OCI-LY3 (cell line): ENCODE data around the gene EYA2.

Source experiments
- H2AFZ ChIP-seq: fragments of 200-600, 300-600 bp; shearing (Covaris generic); 2 replicates; pipeline ENCODE4 v1.6.0; 2014; ENCODE audit warnings: antibody characterized with exemption, low read depth, low read length
- H3K27ac ChIP-seq: fragments of 200-600, 300-600 bp; sonication (generic); 2 replicates; pipeline ENCODE4 v1.5.1; 2014; ENCODE audit warnings: mild to moderate bottlenecking, low read length, moderate library complexity, mixed read lengths
- H3K27me3 ChIP-seq: fragments of 200-600, 300-600 bp; sonication (generic); 2 replicates; pipeline ENCODE4 v1.6.1; 2014; ENCODE audit warnings: low read depth, low read length, mixed read lengths
- H3K36me3 ChIP-seq: fragments of 200-600, 300-600 bp; sonication (generic); replicated peaks from 2 replicates; pipeline ENCODE3; 2014; ENCODE audit warnings: low read depth, low read length, mixed read lengths
- H3K4me1 ChIP-seq: fragments of 300-600, 200-600 bp; sonication (generic); 2 replicates; pipeline ENCODE4 v1.6.1; 2014; ENCODE audit warnings: low read length, mixed read lengths
- H3K4me2 ChIP-seq: fragments of 200-600, 300-600 bp; sonication (generic); 2 replicates; pipeline ENCODE4 v1.6.1; 2014; ENCODE audit warnings: low read length, mixed read lengths
- H3K4me3 ChIP-seq: fragments of 300-600, 200-600 bp; sonication (generic); 2 replicates; pipeline ENCODE4 v1.5.1; 2014; ENCODE audit warnings: antibody characterized with exemption, mild to moderate bottlenecking, low read length, moderate library complexity
- H3K79me2 ChIP-seq: fragments of 300-600, 200-600 bp; shearing (Covaris generic); 2 replicates; pipeline ENCODE4 v1.6.1; 2014; ENCODE audit warnings: mild to moderate bottlenecking, low read length, mixed read lengths
- H3K9ac ChIP-seq: fragments of 300-600, 200-600 bp; shearing (Covaris generic); 2 replicates; pipeline ENCODE4 v1.6.0; 2014; ENCODE audit warnings: mild to moderate bottlenecking, low read length, moderate library complexity
- H3K9me3 ChIP-seq: fragments of 200-600, 300-600 bp; shearing (Covaris generic); 2 replicates; pipeline ENCODE4 v1.6.1; 2014; ENCODE audit warnings: low read length, mixed read lengths; ENCODE audit not compliant: insufficient read depth
- H4K20me1 ChIP-seq: fragments of 200-600, 300-600 bp; sonication (generic); 2 replicates; pipeline ENCODE4 v1.6.1; 2016; ENCODE audit warnings: low read length, mixed read lengths; ENCODE audit not compliant: insufficient read depth
- EZH2phosphoT487 ChIP-seq: fragments of 200-600 bp; shearing (Covaris generic); IDR thresholded peaks from 2 replicates; pipeline ENCODE4 v1.6.1; 2018; ENCODE audit warnings: antibody characterized with exemption, mixed run types, low read depth
- TF ChIP-seq, protein P1 (sequence below): fragments of 200-600, 300-600 bp; sonication (generic); IDR thresholded peaks from 2 replicates; pipeline ENCODE4 v1.5.1; 2014; ENCODE audit warnings: antibody characterized with exemption, low read length, low read depth

The EYA2 gene

DNA sequence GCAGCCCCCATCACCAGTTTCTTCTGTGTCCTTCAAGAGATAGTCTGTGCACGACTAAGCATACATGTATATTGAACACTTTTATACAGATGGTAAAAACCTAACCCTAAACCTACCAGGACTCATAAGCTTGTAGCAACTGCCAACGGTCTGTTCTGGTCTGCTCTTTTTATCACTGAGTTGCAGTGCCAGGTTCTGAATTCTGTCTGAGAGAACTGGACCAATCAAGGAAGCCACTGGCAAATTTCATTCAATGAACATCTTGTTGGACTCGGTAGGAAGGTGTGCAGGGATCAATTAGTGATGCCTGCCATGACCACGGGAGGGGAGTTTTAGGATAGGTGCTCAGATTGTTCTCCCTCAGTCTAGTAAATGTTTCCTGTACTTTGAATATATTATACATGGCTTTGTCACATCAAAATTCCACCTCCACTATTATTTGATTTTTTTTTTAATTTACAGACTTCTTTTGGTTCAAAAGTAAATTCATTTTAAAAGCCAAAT, 146.8 kb downstream of the EYA2 start:
- no peak for TF ChIP-seq EZH2phosphoT487
- TF ChIP-seq, protein P1, sequence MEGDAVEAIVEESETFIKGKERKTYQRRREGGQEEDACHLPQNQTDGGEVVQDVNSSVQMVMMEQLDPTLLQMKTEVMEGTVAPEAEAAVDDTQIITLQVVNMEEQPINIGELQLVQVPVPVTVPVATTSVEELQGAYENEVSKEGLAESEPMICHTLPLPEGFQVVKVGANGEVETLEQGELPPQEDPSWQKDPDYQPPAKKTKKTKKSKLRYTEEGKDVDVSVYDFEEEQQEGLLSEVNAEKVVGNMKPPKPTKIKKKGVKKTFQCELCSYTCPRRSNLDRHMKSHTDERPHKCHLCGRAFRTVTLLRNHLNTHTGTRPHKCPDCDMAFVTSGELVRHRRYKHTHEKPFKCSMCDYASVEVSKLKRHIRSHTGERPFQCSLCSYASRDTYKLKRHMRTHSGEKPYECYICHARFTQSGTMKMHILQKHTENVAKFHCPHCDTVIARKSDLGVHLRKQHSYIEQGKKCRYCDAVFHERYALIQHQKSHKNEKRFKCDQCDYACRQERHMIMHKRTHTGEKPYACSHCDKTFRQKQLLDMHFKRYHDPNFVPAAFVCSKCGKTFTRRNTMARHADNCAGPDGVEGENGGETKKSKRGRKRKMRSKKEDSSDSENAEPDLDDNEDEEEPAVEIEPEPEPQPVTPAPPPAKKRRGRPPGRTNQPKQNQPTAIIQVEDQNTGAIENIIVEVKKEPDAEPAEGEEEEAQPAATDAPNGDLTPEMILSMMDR: no peak
- H3K4me2 ChIP-seq: no peak overlapping the region
- peaks cover 6% of the 10 kb centered on the region; the same call in 1 of the 2 replicates for H3K27me3 ChIP-seq
- no peak overlapping the region for H3K27ac ChIP-seq
- H3K79me2 ChIP-seq: no peaks in the 10 kb centered on the region
- no peaks in the 10 kb centered on the region for H4K20me1 ChIP-seq
- no peak overlapping the region for H3K4me3 ChIP-seq
- no peak overlapping the region for H3K9ac ChIP-seq
- H2AFZ ChIP-seq: no peak overlapping the region
- no peaks in the 10 kb centered on the region for H3K4me1 ChIP-seq
- no peaks in the 10 kb centered on the region for H3K36me3 ChIP-seq
- peaks cover 4% of the 10 kb centered on the region; the same call in 1 of the 2 replicates for H3K9me3 ChIP-seq

DNA sequence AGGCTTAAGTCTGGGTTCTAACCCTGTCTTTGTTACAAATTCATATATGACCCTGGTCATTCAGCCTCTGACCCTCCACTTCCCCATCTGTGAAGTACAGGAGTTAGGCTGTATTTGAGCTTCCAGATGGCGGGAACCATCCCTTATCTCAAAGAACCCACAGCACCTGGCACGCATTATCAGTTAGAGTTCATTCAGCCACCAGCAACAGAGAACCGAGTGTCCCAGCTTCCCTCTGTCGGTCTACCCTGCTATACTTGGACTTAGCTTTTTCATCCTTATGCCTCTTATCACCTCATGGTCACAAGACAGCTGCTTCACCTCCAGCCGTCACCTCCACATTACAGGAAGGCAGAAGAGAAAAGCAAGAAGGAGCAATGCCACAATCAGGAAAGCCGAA, 147.8 kb downstream of the EYA2 start:
- TF ChIP-seq EZH2phosphoT487: no peak
- TF ChIP-seq, protein P1: no peak
- Histone ChIP-seq H3K9me3 (peaks cover 4% of the 10 kb centered on the region; the same call in 1 of the 2 replicates), H3K9ac (no peak overlapping the region)

DNA sequence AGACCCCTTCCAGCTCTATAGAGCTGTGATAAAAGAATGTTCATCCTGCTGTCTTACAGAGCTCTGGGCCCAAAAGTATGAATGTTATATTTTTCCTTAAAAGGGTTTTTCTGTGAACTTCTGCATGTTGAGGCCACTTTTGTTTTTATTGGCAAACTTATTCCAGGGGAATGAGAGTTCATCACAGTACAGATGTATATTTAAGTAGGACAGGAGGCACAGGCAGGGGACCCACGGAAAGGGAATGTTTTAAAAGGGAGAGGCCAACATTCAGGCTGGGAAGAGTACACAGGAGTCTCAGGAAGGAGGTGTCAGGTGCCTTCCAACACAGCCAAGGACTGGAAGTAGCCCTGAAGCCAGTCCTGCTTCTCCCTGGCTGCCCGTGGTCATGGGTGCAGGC, 148.4 kb downstream of the EYA2 start:
- no peak overlapping the region for H3K4me2 ChIP-seq
- peaks cover 10% of the 10 kb centered on the region; the same call in 1 of the 2 replicates for H3K27me3 ChIP-seq
- TF ChIP-seq EZH2phosphoT487: no peak
- TF ChIP-seq, protein P1: no peak
- H4K20me1 ChIP-seq: no peaks in the 10 kb centered on the region
- H2AFZ ChIP-seq: no peak overlapping the region
- H3K9ac ChIP-seq: no peak overlapping the region
- no peaks in the 10 kb centered on the region for H3K79me2 ChIP-seq
- no peaks in the 10 kb centered on the region for H3K36me3 ChIP-seq
- no peaks in the 10 kb centered on the region for H3K4me1 ChIP-seq
- no peak overlapping the region for H3K4me3 ChIP-seq
- H3K27ac ChIP-seq: no peak overlapping the region
- H3K9me3 ChIP-seq: peaks cover 4% of the 10 kb centered on the region; the same call in 1 of the 2 replicates

More for the DNA sequence above, 147.8 kb downstream of the EYA2 start:
- Histone ChIP-seq H3K4me3 (no peak overlapping the region), H3K27ac (no peak overlapping the region), H3K27me3 (peaks cover 6% of the 10 kb centered on the region; the same call in 1 of the 2 replicates), H3K36me3 (no peaks in the 10 kb centered on the region), H4K20me1 (no peaks in the 10 kb centered on the region), H2AFZ (no peak overlapping the region), H3K4me1 (no peaks in the 10 kb centered on the region), H3K79me2 (no peaks in the 10 kb centered on the region), H3K4me2 (no peak overlapping the region)

DNA sequence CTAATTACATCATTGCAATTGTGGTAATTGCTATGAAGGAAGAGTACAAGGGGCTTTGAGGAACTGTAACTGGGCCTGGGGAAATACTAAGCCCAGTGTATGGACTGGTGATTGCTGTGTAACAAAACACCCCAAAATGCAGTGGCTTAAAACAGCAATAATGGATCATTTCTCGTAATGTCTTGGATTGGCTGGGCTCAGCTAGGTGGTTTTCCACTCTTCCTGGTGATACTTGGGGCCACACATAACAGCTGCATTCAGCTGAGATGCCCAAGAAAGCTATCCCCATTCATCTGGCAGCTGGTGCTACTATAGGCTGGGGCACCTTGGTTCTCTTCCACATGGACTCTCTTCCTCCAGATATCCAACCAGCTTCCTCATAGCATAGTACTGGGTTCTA, 150.3 kb downstream of the EYA2 start:
- Histone ChIP-seq H3K27ac (no peak overlapping the region), H3K79me2 (no peaks in the 10 kb centered on the region), H3K9ac (no peak overlapping the region), H3K4me3 (no peak overlapping the region), H2AFZ (no peak overlapping the region), H3K27me3 (peaks cover 21% of the 10 kb centered on the region), H3K4me2 (no peak overlapping the region), H3K36me3 (no peaks in the 10 kb centered on the region), H4K20me1 (no peaks in the 10 kb centered on the region), H3K9me3 (peaks cover 4% of the 10 kb centered on the region; the same call in 1 of the 2 replicates), H3K4me1 (no peaks in the 10 kb centered on the region)
- TF ChIP-seq, protein P1: no peak
- no peak for TF ChIP-seq EZH2phosphoT487
